GM12801 (cell line): ENCODE data around the gene SNX20.

Experiments
- CTCF ChIP-seq: IDR thresholded peaks from one replicate; pipeline ENCODE4 v1.5.1; 2011; ENCODE audit warnings: control low read depth; ENCODE audit not compliant: insufficient read length; ENCODE audit errors: extremely low read depth

The SNX20 gene

GRCh38 chr16:50640919-50641817, 39.9 kb downstream of the SNX20 start:
- no peak for TF ChIP-seq CTCF

DNA sequence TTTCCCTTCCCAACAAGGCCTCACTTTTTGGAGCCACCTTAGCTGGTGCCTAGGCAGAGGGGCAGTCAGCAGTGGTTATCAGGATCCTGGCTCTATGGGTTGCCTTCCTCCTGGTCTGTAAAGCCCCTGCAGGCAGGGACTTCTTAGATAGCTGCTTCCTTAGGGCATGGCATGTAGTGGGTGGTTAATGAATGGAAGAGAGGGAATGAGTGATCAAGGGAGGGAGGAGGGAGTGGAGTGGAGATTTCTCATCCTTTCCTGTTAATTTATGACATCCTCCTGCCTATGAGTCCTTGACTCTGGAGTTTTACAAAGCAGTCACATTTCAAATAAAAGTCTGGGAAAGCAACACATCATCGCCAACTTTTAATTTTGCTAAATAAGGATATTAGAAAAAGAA, 40.7 kb downstream of the SNX20 start:
- no peak for TF ChIP-seq CTCF

- no peak for TF ChIP-seq CTCF
Observed at GRCh38 chr16:50638816-50639670, 42.1 kb downstream of the SNX20 start.

- TF ChIP-seq CTCF = no peak
Observed at GRCh38 chr16:50637716-50638602, 43.2 kb downstream of the SNX20 start.

DNA sequence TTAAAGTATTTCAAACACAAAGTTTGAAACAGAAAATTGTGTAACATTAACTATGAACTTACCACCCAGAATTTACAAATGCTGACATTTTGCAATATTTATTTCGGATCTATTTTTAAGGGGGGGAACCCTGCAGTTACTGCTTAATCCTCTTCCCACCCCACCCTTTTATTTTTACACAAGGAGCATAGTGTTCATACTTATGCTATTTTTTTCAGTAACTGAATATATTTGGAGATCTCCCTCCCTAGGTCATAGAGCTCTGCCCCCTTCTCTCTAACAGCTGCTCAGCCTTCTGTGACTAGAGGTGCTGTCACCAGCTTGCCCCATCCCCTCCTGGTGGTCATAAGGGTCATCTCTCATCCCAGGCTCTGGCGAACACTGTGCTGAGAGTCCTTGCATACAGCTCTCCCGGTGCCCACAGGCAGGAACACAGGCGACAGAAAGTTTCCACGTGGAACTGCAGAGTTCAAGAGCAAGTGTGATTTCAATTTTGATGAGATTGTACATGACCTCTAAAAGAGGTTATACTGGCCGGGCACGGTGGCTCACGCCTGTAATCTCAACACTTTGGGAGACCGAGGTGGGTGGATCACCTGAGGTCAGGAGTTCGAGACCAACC, 44.2 kb downstream of the SNX20 start:
- no peak for TF ChIP-seq CTCF

DNA sequence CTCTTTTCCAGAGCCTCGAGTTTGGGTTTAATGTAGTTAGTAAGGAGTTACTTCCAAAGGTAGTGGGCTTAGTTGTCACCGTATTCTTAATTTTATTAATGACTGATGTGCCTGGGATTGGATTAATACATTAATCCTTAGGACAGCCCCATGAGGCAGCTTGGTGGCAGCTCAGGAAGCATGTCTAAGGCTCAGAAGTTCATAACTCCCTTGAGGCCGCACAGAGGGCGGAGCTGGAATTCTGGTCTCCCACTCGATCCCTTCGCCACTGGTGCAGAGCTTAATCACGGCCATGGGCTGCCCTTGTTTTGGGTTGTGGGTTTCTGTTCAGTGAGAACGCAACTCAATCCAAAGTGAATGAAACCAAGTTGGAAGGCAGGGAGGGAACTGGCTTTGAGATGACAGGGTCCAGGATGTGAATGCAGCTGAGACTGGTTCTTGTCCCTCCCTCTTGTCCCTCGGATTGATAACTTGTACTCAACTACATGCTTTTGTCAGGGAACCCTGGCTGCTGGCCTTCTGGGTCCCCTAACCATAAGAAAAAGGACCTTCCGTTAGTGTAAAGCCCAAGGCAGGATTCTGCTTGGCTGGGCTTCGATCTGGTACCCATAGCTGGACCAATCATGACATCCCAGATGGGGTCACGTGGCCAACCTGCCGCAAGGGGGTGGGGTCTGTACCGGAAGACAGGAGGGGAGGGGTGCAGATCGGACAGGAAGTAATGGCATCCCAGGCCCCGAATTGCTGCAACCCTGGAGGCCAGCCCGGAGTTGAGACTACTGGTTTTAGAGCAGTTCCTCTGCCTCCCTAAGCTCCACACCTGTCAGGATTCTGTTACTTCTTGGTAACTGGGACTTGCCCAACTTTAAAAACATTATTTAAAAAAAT, 45.4 kb downstream of the SNX20 start:
- TF ChIP-seq CTCF = no peak
